Astrocyte of the spinal cord (primary cell): ENCODE results near the gene OLFM2.

Experiments
- DNase-seq: peaks from one replicate; pipeline ENCODE4 v3.0.0; 2011; ENCODE audit warnings: low read depth, low spot score
- H3K4me3 ChIP-seq: 2 replicates; pipeline ENCODE4 v1.5.1; 2011; ENCODE audit warnings: low read depth, mild to moderate bottlenecking, low read length, moderate library complexity
- CTCF ChIP-seq: IDR thresholded peaks from 2 replicates; pipeline ENCODE4 v1.5.1; 2012; ENCODE audit warnings: low read depth, mild to moderate bottlenecking, low read length, inconsistent platforms
- in situ Hi-C: cut with HindIII; loops from 2 replicates; pipeline ENCODE4 v1.10.0; 2017; ENCODE audit warnings: low sequenced_read_pairs

OLFM2 gene

DNA sequence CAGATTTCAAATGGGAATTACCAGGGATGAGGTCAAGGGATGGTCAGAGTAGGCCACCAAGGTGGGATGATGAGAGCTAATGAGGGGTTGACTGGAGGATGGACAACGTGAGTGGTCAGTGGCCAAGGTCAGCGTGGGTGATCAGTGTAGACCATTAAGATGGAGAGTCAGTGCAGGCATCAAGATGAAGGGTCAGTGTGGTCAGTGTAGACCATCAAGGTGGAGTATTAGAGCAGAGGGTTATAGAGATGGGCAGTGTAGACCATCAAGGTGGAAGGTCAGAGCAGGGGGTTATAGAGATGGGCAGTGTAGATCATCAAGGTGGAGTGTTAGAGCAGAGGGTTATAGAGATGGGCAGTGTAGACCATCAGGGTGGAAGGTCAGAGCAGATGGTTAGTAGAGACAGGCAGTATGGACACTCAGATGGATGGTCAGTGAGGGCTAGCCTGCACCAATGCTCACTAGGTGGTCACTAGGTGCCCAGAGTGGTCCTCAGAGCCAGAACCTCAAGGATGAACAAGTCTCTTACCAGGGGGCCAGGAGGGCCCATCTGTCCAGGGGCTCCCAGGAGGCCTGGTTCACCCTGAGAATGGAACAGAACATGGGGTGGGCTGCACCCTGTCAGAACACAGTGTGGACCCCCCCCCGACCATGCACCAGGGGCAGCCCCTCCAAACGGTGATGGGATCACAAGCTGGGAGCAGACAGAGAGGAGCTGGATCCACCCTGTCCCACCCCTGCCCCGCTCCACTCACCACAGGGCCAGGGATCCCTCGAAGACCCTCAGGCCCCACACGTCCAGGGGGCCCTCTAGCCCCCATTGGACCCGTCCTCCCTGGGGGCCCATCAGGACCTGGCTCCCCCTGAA lies 32.7 kb upstream of the OLFM2 start:
- no peak for DNase-seq
- in situ Hi-C loops = no loop called here
- H3K4me3 ChIP-seq = no peak overlapping the region
- no peak for TF ChIP-seq CTCF

GRCh38 chr19:9967326-9967725 lies 31.0 kb upstream of the OLFM2 start:
- TF ChIP-seq CTCF = no peak
- H3K4me3 ChIP-seq = no peak overlapping the region
- in situ Hi-C loops = no loop called here
- DNase-seq = no peak

- no peak overlapping the region for H3K4me3 ChIP-seq
These were observed 30.1 kb upstream of the OLFM2 start for GRCh38 chr19:9966448-9966847.

GRCh38 chr19:9966024-9966423 lies 29.7 kb upstream of the OLFM2 start:
- in situ Hi-C loops = no loop called here
- no peak for TF ChIP-seq CTCF
- H3K4me3 ChIP-seq = no peak overlapping the region
- DNase-seq = no peak

More at GRCh38 chr19:9966448-9966847, 30.1 kb upstream of the OLFM2 start:
- no peak for DNase-seq
- in situ Hi-C loops = no loop called here
- TF ChIP-seq CTCF = no peak

GRCh38 chr19:9962623-9963290 lies 26.4 kb upstream of the OLFM2 start:
- in situ Hi-C loops = no loop called here
- no peak for TF ChIP-seq CTCF
- DNase-seq = no peak
- H3K4me3 ChIP-seq = no peak overlapping the region

- no peak for DNase-seq
- in situ Hi-C loops = no loop called here
- no peak for TF ChIP-seq CTCF
- no peak overlapping the region for H3K4me3 ChIP-seq
These were observed 24.8 kb upstream of the OLFM2 start for GRCh38 chr19:9961103-9961502.
